ENCODE data around the gene UBLCP1. TPM values are rescaled to one million over a fixed set of nuclear protein-coding genes. Genes with fewer than 3 reads are reported as not detected.

Gene UBLCP1
- total and polyA plus RNA-seq, 3 experiments from 2014 or later, result 41.8 to 59.0 (median 44.4) TPM

DNA sequence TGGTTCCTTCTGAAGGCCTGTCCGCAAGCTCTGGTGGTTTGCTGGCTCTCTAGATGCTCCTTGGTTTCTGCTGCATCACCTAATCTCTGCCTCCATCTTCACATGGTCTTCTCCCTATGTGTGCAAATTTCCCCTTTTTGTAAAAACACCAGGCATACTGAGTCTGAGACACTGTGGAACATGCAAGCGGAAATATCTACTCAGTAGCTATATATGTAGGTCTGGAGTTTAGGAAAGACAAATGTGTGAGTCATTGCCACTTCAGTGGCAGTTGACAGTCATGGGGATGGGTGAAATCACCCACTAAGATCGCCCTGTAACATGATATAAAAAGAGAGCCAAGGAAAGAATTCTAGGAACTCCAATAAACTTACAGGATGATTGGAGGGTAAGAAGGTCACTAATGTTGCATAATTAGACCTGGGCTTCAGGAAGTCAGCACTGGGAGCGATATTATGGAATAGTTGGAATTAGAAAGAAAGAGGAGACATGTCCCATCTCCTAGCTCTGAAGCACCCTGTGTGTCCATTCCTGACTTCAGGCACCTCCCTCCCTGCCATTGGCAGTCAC, 22.7 kb upstream of the UBLCP1 start:
- Histone ChIP-seq H3K27me3 (ENCODE audit: insufficient read depth, low read length, poor library complexity, severe bottlenecking) (no peaks in the 10 kb centered on the region), H3K9me3 (ENCODE audit: low read length) (no peaks in the 10 kb centered on the region), H3K27ac (ENCODE audit: low read depth, low read length) (no peak overlapping the region), H3K4me1 (ENCODE audit: insufficient read depth, low read length) (peaks cover 14% of the 10 kb centered on the region), H3K4me3 (ENCODE audit: low read length) (no peak overlapping the region), H3K36me3 (ENCODE audit: insufficient read depth, low read length) (no peaks in the 10 kb centered on the region)
- Mint-ChIP-seq H3K9me3 (no peaks in the 10 kb centered on the region), H3K4me3 (no peak overlapping the region), H3K36me3 (no peaks in the 10 kb centered on the region), H3K4me1 (peaks cover 9 to 13% (median 11%) of the 10 kb centered on the region in 3 donors), H3K27ac (no peak overlapping the region), H3K27me3 (peaks cover 0 to under 1% of the 10 kb centered on the region in 2 donors)
- CTCF ChIA-PET, result no interaction called here
- POLR2A ChIA-PET, result no interaction called here
- no peak for DNase-seq

- Histone ChIP-seq H3K4me1 (ENCODE audit: insufficient read depth, low read length) (peaks cover 14% of the 10 kb centered on the region), H3K9me3 (ENCODE audit: low read length) (no peaks in the 10 kb centered on the region), H3K4me3 (ENCODE audit: low read length) (no peak overlapping the region), H3K27me3 (ENCODE audit: insufficient read depth, low read length, poor library complexity, severe bottlenecking) (no peaks in the 10 kb centered on the region), H3K36me3 (ENCODE audit: insufficient read depth, low read length) (no peaks in the 10 kb centered on the region), H3K27ac (ENCODE audit: low read depth, low read length) (no peak overlapping the region)
- ChIA-PET CTCF (no interaction called here), POLR2A (no interaction called here)
- H3K4me1 Mint-ChIP-seq, result peaks cover 9 to 13% (median 11%) of the 10 kb centered on the region in 3 donors
- no peak overlapping the region for H3K27ac Mint-ChIP-seq
- peaks cover 8% of the 10 kb centered on the region in 2 donors for H3K27me3 Mint-ChIP-seq
- DNase-seq, result no peak
- no peaks in the 10 kb centered on the region for H3K9me3 Mint-ChIP-seq
- H3K36me3 Mint-ChIP-seq, result no peaks in the 10 kb centered on the region
- H3K4me3 Mint-ChIP-seq, result no peak overlapping the region
Observed at GRCh38 chr5:159241946-159242552, 21.0 kb upstream of the UBLCP1 start.

DNA sequence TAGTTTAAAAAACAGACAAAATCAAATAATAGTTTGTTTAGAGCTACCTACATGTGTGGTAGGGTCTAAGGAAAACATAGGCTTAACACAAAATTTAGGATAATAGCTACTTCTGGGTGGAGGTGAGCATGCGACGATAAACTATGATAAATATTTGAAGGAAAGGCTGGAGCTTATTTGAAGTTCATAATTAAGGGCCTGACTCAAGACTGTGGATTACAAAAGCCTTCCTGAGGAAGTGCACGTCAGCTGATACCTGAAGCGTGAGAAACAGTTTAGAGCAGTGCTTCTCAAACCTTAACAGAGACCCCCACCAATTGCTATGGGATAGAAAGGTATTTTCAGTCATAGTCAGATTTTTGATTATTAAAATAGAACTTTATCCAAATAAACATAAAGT, 20.4 kb upstream of the UBLCP1 start:
- Histone ChIP-seq H3K9me3 (ENCODE audit: low read length) (no peaks in the 10 kb centered on the region), H3K36me3 (ENCODE audit: insufficient read depth, low read length) (no peaks in the 10 kb centered on the region), H3K27ac (ENCODE audit: low read depth, low read length) (no peak overlapping the region), H3K4me3 (ENCODE audit: low read length) (no peak overlapping the region), H3K4me1 (ENCODE audit: insufficient read depth, low read length) (peaks cover 14% of the 10 kb centered on the region), H3K27me3 (ENCODE audit: insufficient read depth, low read length, poor library complexity, severe bottlenecking) (no peaks in the 10 kb centered on the region)
- ChIA-PET CTCF (interaction anchor here (1.2 kb wide), 1 partner anchor 13 kb away, joined by 3 read pairs; no protein-coding TSS in a partner anchor), POLR2A (no interaction called here)
- Mint-ChIP-seq H3K4me3 (no peak overlapping the region), H3K9me3 (no peaks in the 10 kb centered on the region), H3K27me3 (peaks cover 8 to 10% of the 10 kb centered on the region in 2 donors), H3K4me1 (peaks cover 9 to 13% (median 11%) of the 10 kb centered on the region in 3 donors), H3K27ac (no peak overlapping the region), H3K36me3 (no peaks in the 10 kb centered on the region)
- no peak for DNase-seq

DNA sequence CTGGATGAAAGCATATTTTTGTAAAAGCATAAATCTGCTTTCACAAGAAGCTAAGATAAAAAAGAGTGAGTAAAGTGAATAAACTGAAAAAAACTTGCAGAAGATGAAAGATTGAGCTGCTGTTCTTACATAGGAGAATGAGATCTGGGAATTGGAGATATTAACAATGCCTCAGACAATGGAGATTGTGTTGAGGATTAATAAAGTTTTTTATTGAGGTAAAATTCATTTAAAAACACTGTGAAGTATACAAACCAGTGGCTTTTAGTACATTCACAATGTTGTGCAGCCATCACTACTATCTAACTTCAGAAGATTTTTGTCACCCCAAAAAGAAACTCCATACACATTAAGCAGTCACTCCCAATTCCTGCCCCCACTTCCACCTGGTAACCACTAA, 19.7 kb upstream of the UBLCP1 start:
- Histone ChIP-seq H3K27me3 (ENCODE audit: insufficient read depth, low read length, poor library complexity, severe bottlenecking) (peaks cover 3% of the 10 kb centered on the region), H3K4me1 (ENCODE audit: insufficient read depth, low read length) (peaks cover 14% of the 10 kb centered on the region), H3K9me3 (ENCODE audit: low read length) (no peaks in the 10 kb centered on the region), H3K4me3 (ENCODE audit: low read length) (no peak overlapping the region), H3K27ac (ENCODE audit: low read depth, low read length) (no peak overlapping the region), H3K36me3 (ENCODE audit: insufficient read depth, low read length) (no peaks in the 10 kb centered on the region)
- Mint-ChIP-seq H3K27me3 (peaks cover 10 to 15% of the 10 kb centered on the region in 2 donors), H3K9me3 (no peaks in the 10 kb centered on the region), H3K4me1 (peaks cover 9 to 13% (median 11%) of the 10 kb centered on the region in 3 donors), H3K36me3 (no peaks in the 10 kb centered on the region), H3K27ac (no peak overlapping the region), H3K4me3 (no peak overlapping the region)
- POLR2A ChIA-PET, result interaction anchor here (0.6 kb wide), 1 partner anchor 18 kb away, joined by 3 read pairs; no protein-coding TSS in a partner anchor
- no peak for DNase-seq
- CTCF ChIA-PET, result interaction anchor here (1.2 kb wide), 1 partner anchor 13 kb away, joined by 3 read pairs; no protein-coding TSS in a partner anchor

DNA sequence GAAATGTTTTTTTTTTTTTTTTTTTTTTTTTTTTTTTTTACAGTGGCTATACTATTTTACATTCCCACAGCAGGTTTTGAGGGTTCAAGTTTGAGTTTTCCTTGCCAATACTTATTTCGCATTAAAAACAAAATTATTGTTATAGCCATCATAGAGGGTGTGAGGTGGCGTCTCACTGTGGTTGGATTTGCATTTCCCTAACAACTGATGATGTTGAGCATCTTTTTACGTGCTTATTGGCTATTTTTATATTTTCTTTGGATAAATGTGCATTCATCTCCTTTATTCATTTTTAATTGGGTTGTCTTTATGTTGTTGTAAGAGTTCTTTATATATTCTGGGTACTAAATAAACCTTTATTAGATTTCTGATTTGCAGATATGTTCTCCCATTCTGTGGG, 18.9 kb upstream of the UBLCP1 start:
- ChIA-PET CTCF (no interaction called here), POLR2A (no interaction called here)
- Mint-ChIP-seq H3K36me3 (no peaks in the 10 kb centered on the region), H3K9me3 (no peaks in the 10 kb centered on the region), H3K4me1 (peaks cover 9 to 13% (median 11%) of the 10 kb centered on the region in 3 donors), H3K4me3 (no peak overlapping the region), H3K27me3 (peaks cover 12 to 23% of the 10 kb centered on the region in 2 donors), H3K27ac (no peak overlapping the region)
- H3K4me1 ChIP-seq (ENCODE audit: insufficient read depth, low read length), result peaks cover 14% of the 10 kb centered on the region
- H3K4me3 ChIP-seq (ENCODE audit: low read length), result no peak overlapping the region
- no peaks in the 10 kb centered on the region for H3K36me3 ChIP-seq (ENCODE audit: insufficient read depth, low read length)
- H3K27ac ChIP-seq (ENCODE audit: low read depth, low read length), result no peak overlapping the region
- H3K9me3 ChIP-seq (ENCODE audit: low read length), result no peaks in the 10 kb centered on the region
- DNase-seq, result no peak
- H3K27me3 ChIP-seq (ENCODE audit: insufficient read depth, low read length, poor library complexity, severe bottlenecking), result peaks cover 4% of the 10 kb centered on the region

DNA sequence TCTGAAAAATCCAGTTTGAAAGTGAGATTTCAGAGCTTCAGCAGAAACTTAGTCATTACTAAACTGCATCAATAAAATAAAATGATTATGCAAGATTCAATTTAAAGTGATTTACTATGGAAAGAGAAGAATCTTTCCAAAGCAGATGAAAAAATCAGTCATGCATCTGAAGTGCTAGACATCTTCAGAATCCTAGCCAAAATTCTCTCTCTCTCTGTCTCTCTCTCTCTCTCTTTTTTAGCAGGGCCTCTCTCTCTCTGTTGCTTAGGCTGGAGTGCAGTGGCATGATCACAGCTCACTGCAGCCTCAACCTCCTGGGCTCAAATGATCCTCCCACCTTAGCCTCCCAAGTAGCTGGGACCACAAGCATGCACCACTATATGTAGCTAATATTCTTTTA, 18.2 kb upstream of the UBLCP1 start:
- DNase-seq, result no peak
- H3K36me3 Mint-ChIP-seq, result no peaks in the 10 kb centered on the region
- H3K4me1 Mint-ChIP-seq, result peaks cover 9 to 13% (median 11%) of the 10 kb centered on the region in 3 donors
- Histone ChIP-seq H3K27me3 (ENCODE audit: insufficient read depth, low read length, poor library complexity, severe bottlenecking) (peaks cover 4% of the 10 kb centered on the region), H3K27ac (ENCODE audit: low read depth, low read length) (no peak overlapping the region), H3K36me3 (ENCODE audit: insufficient read depth, low read length) (no peaks in the 10 kb centered on the region), H3K9me3 (ENCODE audit: low read length) (no peaks in the 10 kb centered on the region), H3K4me3 (ENCODE audit: low read length) (no peak overlapping the region), H3K4me1 (ENCODE audit: insufficient read depth, low read length) (peaks cover 14% of the 10 kb centered on the region)
- no peak overlapping the region for H3K27ac Mint-ChIP-seq
- H3K9me3 Mint-ChIP-seq, result no peaks in the 10 kb centered on the region
- ChIA-PET CTCF (interaction anchor here (0.9 kb wide), 1 partner anchor 138 kb away, joined by 3 read pairs; no protein-coding TSS in a partner anchor), POLR2A (no interaction called here)
- H3K27me3 Mint-ChIP-seq, result peaks cover 16 to 29% of the 10 kb centered on the region in 2 donors
- no peak overlapping the region for H3K4me3 Mint-ChIP-seq

GRCh38 chr5:159249158-159249557, 13.9 kb upstream of the UBLCP1 start:
- Mint-ChIP-seq H3K27ac (no peak overlapping the region), H3K36me3 (no peaks in the 10 kb centered on the region), H3K27me3 (peaks cover 18 to 39% of the 10 kb centered on the region in 2 donors), H3K4me3 (no peak overlapping the region), H3K4me1 (no peaks in the 10 kb centered on the region), H3K9me3 (no peaks in the 10 kb centered on the region)
- Histone ChIP-seq H3K27ac (ENCODE audit: low read depth, low read length) (no peak overlapping the region), H3K9me3 (ENCODE audit: low read length) (no peaks in the 10 kb centered on the region), H3K27me3 (ENCODE audit: insufficient read depth, low read length, poor library complexity, severe bottlenecking) (peaks cover 4% of the 10 kb centered on the region), H3K4me1 (ENCODE audit: insufficient read depth, low read length) (no peaks in the 10 kb centered on the region), H3K4me3 (ENCODE audit: low read length) (no peak overlapping the region), H3K36me3 (ENCODE audit: insufficient read depth, low read length) (no peaks in the 10 kb centered on the region)
- DNase-seq, result no peak
- ChIA-PET POLR2A (no interaction called here), CTCF (no interaction called here)

DNA sequence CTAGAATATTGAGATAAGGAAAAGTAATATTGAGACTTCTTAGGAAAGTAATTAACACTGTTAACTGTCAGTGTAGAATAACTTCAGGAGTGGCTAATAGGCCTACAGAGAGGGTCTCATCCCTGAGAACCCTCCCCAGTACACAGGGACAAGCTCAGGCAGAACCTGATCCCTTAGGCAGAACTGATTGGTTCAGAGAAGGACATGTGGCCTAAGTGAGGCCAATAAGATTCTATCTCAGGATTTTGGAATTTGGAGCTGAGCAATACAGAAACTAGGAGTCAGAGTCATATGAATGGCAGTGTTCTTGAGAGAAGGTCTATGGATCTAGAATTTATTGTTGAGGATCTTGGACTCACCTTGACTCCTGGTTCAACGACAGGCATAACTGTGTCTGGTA, 10.9 kb upstream of the UBLCP1 start:
- Mint-ChIP-seq H3K27ac (no peak overlapping the region), H3K9me3 (no peaks in the 10 kb centered on the region), H3K4me1 (no peaks in the 10 kb centered on the region), H3K36me3 (no peaks in the 10 kb centered on the region), H3K27me3 (peaks cover 14 to 51% of the 10 kb centered on the region in 2 donors), H3K4me3 (no peak overlapping the region)
- ChIA-PET POLR2A (no interaction called here), CTCF (no interaction called here)
- no peak overlapping the region for H3K4me3 ChIP-seq (ENCODE audit: low read length)
- no peaks in the 10 kb centered on the region for H3K4me1 ChIP-seq (ENCODE audit: insufficient read depth, low read length)
- H3K9me3 ChIP-seq (ENCODE audit: low read length), result no peaks in the 10 kb centered on the region
- H3K27me3 ChIP-seq (ENCODE audit: insufficient read depth, low read length, poor library complexity, severe bottlenecking), result peaks cover 4% of the 10 kb centered on the region
- DNase-seq, result no peak
- H3K36me3 ChIP-seq (ENCODE audit: insufficient read depth, low read length), result no peaks in the 10 kb centered on the region
- H3K27ac ChIP-seq (ENCODE audit: low read depth, low read length), result no peak overlapping the region

Measured in CD8-positive, alpha-beta memory T cell (primary cell).